ENCODE measurements around the gene MTUS2. TPM values are rescaled to one million over a fixed set of nuclear protein-coding genes. Genes with fewer than 3 reads are reported as not detected.

The MTUS2 gene
- total RNA-seq, 1 experiment from 2014 or later: not detected

GRCh38 chr13:29496241-29496712 is 676.1 kb downstream of the MTUS2 start:
- H3K9ac ChIP-seq (ENCODE audit: low read length): no peak overlapping the region
- no peak overlapping the region for H3K27ac ChIP-seq (ENCODE audit: low read length)
- intact Hi-C loops (cut with micrococcal nuclease): no loop called here
- H3K79me2 ChIP-seq (ENCODE audit: low read length): no peaks in the 10 kb centered on the region
- H3K4me2 ChIP-seq (ENCODE audit: low read length): peak overlapping the region; percentile 34; the same call in 1 of the 2 replicates
- DNase-seq (peak; percentile 41), ATAC-seq (peak; percentile 79)
- POLR2A ChIA-PET (ENCODE audit: unreplicated experiment): interaction anchor here (0.6 kb wide), 1 partner anchor 1487 kb away, joined by 4 read pairs; no protein-coding TSS in a partner anchor
- peaks cover 22% of the 10 kb centered on the region for H3K27me3 ChIP-seq (ENCODE audit: low read length)
- H3K36me3 ChIP-seq (ENCODE audit: low read depth, low read length): no peaks in the 10 kb centered on the region
- no TSS peak for BruUV-seq (replicated peaks)
- 0 out of 2 replicates have a peak overlapping the region, but pooled peaks have one; percentile 5 for H2AFZ ChIP-seq (ENCODE audit: low read length)
- no peak for TF ChIP-seq EZH2phosphoT487 (IDR thresholded peaks at IDR 0.05; ENCODE audit: borderline replicate concordance, low read length)
- no peak for TF ChIP-seq EZH2 (IDR thresholded peaks at IDR 0.05; ENCODE audit: low read length, unreplicated experiment)
- no peak for TF ChIP-seq CTCF (conservative IDR thresholded peaks at IDR 0.05; ENCODE audit: low read depth, low read length)
- H3K9me2 ChIP-seq (replicated peaks; ENCODE audit: low read length): no peaks in the 10 kb centered on the region
- no peaks in the 10 kb centered on the region for H3F3A ChIP-seq (ENCODE audit: low read length, unreplicated experiment)
- no peaks in the 10 kb centered on the region for H4K20me1 ChIP-seq (ENCODE audit: low read length)
- no peaks in the 10 kb centered on the region for H3K9me3 ChIP-seq (ENCODE audit: low read length)
- CTCF ChIA-PET: interaction anchor here (0.7 kb wide), 1 partner anchor 10 kb away, joined by 3 read pairs; no protein-coding TSS in a partner anchor
- H3K4me1 ChIP-seq (ENCODE audit: insufficient read depth, low read length): no peaks in the 10 kb centered on the region
- no peak overlapping the region for H3K4me3 ChIP-seq (ENCODE audit: low read length)

- H4K20me1 ChIP-seq (ENCODE audit: low read length): no peaks in the 10 kb centered on the region
- TF ChIP-seq EZH2phosphoT487 (IDR thresholded peaks at IDR 0.05; ENCODE audit: borderline replicate concordance, low read length) (no peak), EZH2 (IDR thresholded peaks at IDR 0.05; ENCODE audit: low read length, unreplicated experiment) (no peak), CTCF (conservative IDR thresholded peaks at IDR 0.05; ENCODE audit: low read depth, low read length) (no peak)
- no peaks in the 10 kb centered on the region for H3K79me2 ChIP-seq (ENCODE audit: low read length)
- no peaks in the 10 kb centered on the region for H3F3A ChIP-seq (ENCODE audit: low read length, unreplicated experiment)
- no peak overlapping the region for H3K9ac ChIP-seq (ENCODE audit: low read length)
- H3K27me3 ChIP-seq (ENCODE audit: low read length): peaks cover 22% of the 10 kb centered on the region
- no peaks in the 10 kb centered on the region for H3K36me3 ChIP-seq (ENCODE audit: low read depth, low read length)
- H2AFZ ChIP-seq (ENCODE audit: low read length): no peak overlapping the region
- DNase-seq: no peak
- no peaks in the 10 kb centered on the region for H3K9me2 ChIP-seq (replicated peaks; ENCODE audit: low read length)
- intact Hi-C loops (cut with micrococcal nuclease): no loop called here
- no peak overlapping the region for H3K27ac ChIP-seq (ENCODE audit: low read length)
- no peaks in the 10 kb centered on the region for H3K9me3 ChIP-seq (ENCODE audit: low read length)
- H3K4me3 ChIP-seq (ENCODE audit: low read length): no peak overlapping the region
- ChIA-PET CTCF (no interaction called here), POLR2A (ENCODE audit: unreplicated experiment) (no interaction called here)
- no peaks in the 10 kb centered on the region for H3K4me1 ChIP-seq (ENCODE audit: insufficient read depth, low read length)
- H3K4me2 ChIP-seq (ENCODE audit: low read length): no peak overlapping the region
- ATAC-seq: no peak
- BruUV-seq (replicated peaks): no TSS peak
Observed at GRCh38 chr13:29497137-29497654, 677.1 kb downstream of the MTUS2 start.

GRCh38 chr13:29498426-29499040 is 678.4 kb downstream of the MTUS2 start:
- H2AFZ ChIP-seq (ENCODE audit: low read length): no peak overlapping the region
- no peak overlapping the region for H3K4me2 ChIP-seq (ENCODE audit: low read length)
- no peaks in the 10 kb centered on the region for H3K4me1 ChIP-seq (ENCODE audit: insufficient read depth, low read length)
- intact Hi-C loops (cut with micrococcal nuclease): no loop called here
- no peak for ATAC-seq
- H3K79me2 ChIP-seq (ENCODE audit: low read length): no peaks in the 10 kb centered on the region
- H3K27me3 ChIP-seq (ENCODE audit: low read length): peaks cover 13% of the 10 kb centered on the region
- H3K27ac ChIP-seq (ENCODE audit: low read length): no peak overlapping the region
- H4K20me1 ChIP-seq (ENCODE audit: low read length): no peaks in the 10 kb centered on the region
- no peak for TF ChIP-seq CTCF (conservative IDR thresholded peaks at IDR 0.05; ENCODE audit: low read depth, low read length)
- no peak for TF ChIP-seq EZH2 (IDR thresholded peaks at IDR 0.05; ENCODE audit: low read length, unreplicated experiment)
- TF ChIP-seq EZH2phosphoT487 (IDR thresholded peaks at IDR 0.05; ENCODE audit: borderline replicate concordance, low read length): no peak
- POLR2A ChIA-PET (ENCODE audit: unreplicated experiment): no interaction called here
- CTCF ChIA-PET: no interaction called here
- no peaks in the 10 kb centered on the region for H3K9me2 ChIP-seq (replicated peaks; ENCODE audit: low read length)
- no TSS peak for BruUV-seq (replicated peaks)
- no peaks in the 10 kb centered on the region for H3K36me3 ChIP-seq (ENCODE audit: low read depth, low read length)
- H3K4me3 ChIP-seq (ENCODE audit: low read length): no peak overlapping the region
- H3K9me3 ChIP-seq (ENCODE audit: low read length): no peaks in the 10 kb centered on the region
- H3F3A ChIP-seq (ENCODE audit: low read length, unreplicated experiment): no peaks in the 10 kb centered on the region
- H3K9ac ChIP-seq (ENCODE audit: low read length): no peak overlapping the region
- no peak for DNase-seq
